CD4-positive, alpha-beta T cell treated with Interleukin-21 for 1 hour (primary cell): Measurements from ENCODE around the gene CDH13.
A peak's percentile ranks its signal among the peaks of the same experiment; 100 is the strongest.

Source experiments
- DNase-seq: peaks from one replicate; pipeline ENCODE4 v3.0.0-alpha.2; 2020

The CDH13 gene

GRCh38 chr16:82699711-82700495, 73.1 kb downstream of the CDH13 start:
- DNase-seq = no peak

- DNase-seq = no peak
Measured at GRCh38 chr16:82700541-82701235, 73.9 kb downstream of the CDH13 start.

- DNase-seq = no peak
Measured at GRCh38 chr16:82701442-82701955, 74.7 kb downstream of the CDH13 start.

GRCh38 chr16:82703161-82703560, 76.4 kb downstream of the CDH13 start:
- no peak for DNase-seq

- no peak for DNase-seq
Measured at GRCh38 chr16:82703871-82704768, 77.4 kb downstream of the CDH13 start.

GRCh38 chr16:82709987-82710386, 83.2 kb downstream of the CDH13 start:
- no peak for DNase-seq

- DNase-seq = no peak
Measured at GRCh38 chr16:82713778-82714177, 87.0 kb downstream of the CDH13 start.

GRCh38 chr16:82715160-82715559, 88.4 kb downstream of the CDH13 start:
- no peak for DNase-seq

GRCh38 chr16:82715833-82716232, 89.1 kb downstream of the CDH13 start:
- DNase-seq = no peak

GRCh38 chr16:82716361-82716855, 89.6 kb downstream of the CDH13 start:
- no peak for DNase-seq

GRCh38 chr16:82720414-82720813, 93.6 kb downstream of the CDH13 start:
- DNase-seq = no peak

GRCh38 chr16:82726306-82726705, 99.5 kb downstream of the CDH13 start:
- no peak for DNase-seq

GRCh38 chr16:82728901-82729300, 102.1 kb downstream of the CDH13 start:
- no peak for DNase-seq

GRCh38 chr16:82730901-82731300, 104.1 kb downstream of the CDH13 start:
- DNase-seq = no peak

GRCh38 chr16:82732461-82732860, 105.7 kb downstream of the CDH13 start:
- no peak for DNase-seq

GRCh38 chr16:82735186-82735585, 108.4 kb downstream of the CDH13 start:
- DNase-seq = no peak

GRCh38 chr16:82735673-82736091, 108.9 kb downstream of the CDH13 start:
- no peak for DNase-seq

GRCh38 chr16:82736224-82736623, 109.5 kb downstream of the CDH13 start:
- no peak for DNase-seq

GRCh38 chr16:82738699-82739098, 111.9 kb downstream of the CDH13 start:
- DNase-seq = no peak

- no peak for DNase-seq
Measured at GRCh38 chr16:82741073-82741615, 114.4 kb downstream of the CDH13 start.

GRCh38 chr16:82744958-82745357, 118.2 kb downstream of the CDH13 start:
- DNase-seq = no peak

GRCh38 chr16:82748026-82748425, 121.3 kb downstream of the CDH13 start:
- peak; percentile 2 for DNase-seq

GRCh38 chr16:82750068-82750467, 123.3 kb downstream of the CDH13 start:
- DNase-seq = no peak
